Naive thymus-derived CD4-positive, alpha-beta T cell (primary cell): Measurements from ENCODE around the gene TTC23L. TPM values are rescaled to one million over a fixed set of nuclear protein-coding genes. Genes with fewer than 3 reads are reported as not detected.
"Not testable (repeated sequence)": the region's sequence is repeated elsewhere in the genome, so short reads cannot be mapped to it uniquely, and the experiment has no call there.

Experiments used
- ATAC-seq: fragments of 150-1000 bp; cut with Tn5 transposase; 2 replicates; pipeline ENCODE4 v1.10.0; 2021; ENCODE audit warnings: mild to moderate bottlenecking, moderate library complexity
- CTCF ChIA-PET: fragments of 350-600 bp; sonication (Branson Sonifier 250); formaldehyde crosslinking; loops from one replicate; lab custom pipeline; 2021; ENCODE audit warnings: antibody characterized with exemption; lab: Charles Lee
- POLR2A ChIA-PET: fragments of 350-600 bp; sonication (Branson Sonifier 250); formaldehyde crosslinking; loops from one replicate; lab custom pipeline; 2021; ENCODE audit warnings: antibody characterized with exemption, inconsistent platforms; lab: Charles Lee
- DNase-seq, 9 donors: peaks; one replicate each; pipeline versions ENCODE4 v3.0.0 to v3.0.0-alpha.2; 2020 to 2022; ENCODE audit warnings: mixed read lengths in 1 of 9
- H3K27ac ChIP-seq: one replicate; pipeline ENCODE4 v1.7.0; 2013; ENCODE audit warnings: mild to moderate bottlenecking, low read depth, low read length, moderate library complexity
- H3K27me3 ChIP-seq, 2 donors: one replicate each; pipeline ENCODE4 v1.7.0; 2013; ENCODE audit warnings: low read length in 2 of 2, mild to moderate bottlenecking in 2 of 2, moderate library complexity in 2 of 2; ENCODE audit not compliant: control insufficient read depth in 2 of 2, insufficient read depth in 2 of 2
- H3K36me3 ChIP-seq, 3 experiments: 1 replicate in 2 of 3; 2 replicates in 1 of 3; pipeline ENCODE4 v1.7.0; 2013; ENCODE audit warnings: low read length in 3 of 3, mild to moderate bottlenecking in 3 of 3, moderate library complexity in 1 of 3; ENCODE audit not compliant: insufficient read depth in 3 of 3, control insufficient read depth in 2 of 3
- H3K4me1 ChIP-seq, 2 donors: one replicate each; pipeline ENCODE4 v1.7.0; 2013; ENCODE audit warnings: low read length in 2 of 2, mild to moderate bottlenecking in 2 of 2, moderate library complexity in 1 of 2; ENCODE audit not compliant: control insufficient read depth in 2 of 2, insufficient read depth in 2 of 2
- H3K4me3 ChIP-seq: 2 replicates; pipeline ENCODE4 v1.7.0; 2013; ENCODE audit warnings: mild to moderate bottlenecking, low read length
- H3K9me3 ChIP-seq, 3 experiments: 1 replicate in 2 of 3; 2 replicates in 1 of 3; pipeline ENCODE4 v1.7.0; 2013; ENCODE audit warnings: low read length in 3 of 3; ENCODE audit not compliant: control insufficient read depth in 2 of 3
- H3K27ac Mint-ChIP-seq, 9 donors: one replicate each; pipeline ENCODE4 v1.8.0; 2020 to 2022; ENCODE audit warnings: mixed read lengths in 9 of 9, mild to moderate bottlenecking in 8 of 9, moderate library complexity in 5 of 9, inconsistent platforms in 2 of 9
- H3K27me3 Mint-ChIP-seq, 5 donors: one replicate each; pipeline ENCODE4 v1.8.0; 2021 to 2022; ENCODE audit warnings: mixed read lengths in 5 of 5, mild to moderate bottlenecking in 1 of 5
- H3K36me3 Mint-ChIP-seq, 5 donors: one replicate each; pipeline ENCODE4 v1.8.0; 2020 to 2022; ENCODE audit warnings: mixed read lengths in 5 of 5, mild to moderate bottlenecking in 3 of 5, inconsistent platforms in 1 of 5
- H3K4me1 Mint-ChIP-seq, 7 donors: one replicate each; pipeline ENCODE4 v1.8.0; 2020 to 2022; ENCODE audit warnings: mixed read lengths in 7 of 7, mild to moderate bottlenecking in 3 of 7, inconsistent platforms in 1 of 7
- H3K4me3 Mint-ChIP-seq, 10 donors: one replicate each; pipeline ENCODE4 v1.8.0; 2020 to 2022; ENCODE audit warnings: mild to moderate bottlenecking in 10 of 10, mixed read lengths in 10 of 10, moderate library complexity in 6 of 10, inconsistent platforms in 2 of 10
- H3K9me3 Mint-ChIP-seq, 11 donors: one replicate each; pipeline ENCODE4 v1.8.0; 2020 to 2022; ENCODE audit warnings: mixed read lengths in 11 of 11, mild to moderate bottlenecking in 4 of 11, inconsistent platforms in 1 of 11, moderate library complexity in 1 of 11
- intact Hi-C, 2 donors: fragments of 100-400 bp; cut with micrococcal nuclease; formaldehyde crosslinking; loops; one replicate each; pipeline ENCODE4 v1.15.1; 2023
- polyA plus RNA-seq, 2 donors: library from polyadenylated mRNA; unstranded; fragments of 300-500 nt; fragmentation: Illumina TruSeq; gene quantifications; one replicate each; pipeline ENCODE4 v1.2.3, GENCODE V29; 2021
- total RNA-seq, 6 experiments: library from RNA in 5 of 6; stranded (reverse) in 5 of 6; gene quantifications; 1 replicate in 5 of 6; 2 replicates in 1 of 6; pipeline ENCODE4 v1.2.3 and lab custom pipeline; 2021 to 2026

The TTC23L gene
- total and polyA plus RNA-seq, 7 experiments from 2014 or later: 0.57 to 1.9 (median 1.00) TPM; not detected in 4

GRCh38 chr5:34818717-34819116, 20.2 kb upstream of the TTC23L start:
- peaks cover 0 to 3% (median 0%) of the 10 kb centered on the region in 7 donors for H3K4me1 Mint-ChIP-seq
- H3K9me3 ChIP-seq: no peaks in the 10 kb centered on the region
- POLR2A ChIA-PET: no interaction called here
- H3K36me3 ChIP-seq: no peaks in the 10 kb centered on the region
- peak overlapping the region in 1 of 9 donors; percentile 6 for H3K27ac Mint-ChIP-seq
- DNase-seq: no peak
- ATAC-seq: no peak
- peaks cover 0 to 2% (median 0%) of the 10 kb centered on the region in 11 donors for H3K9me3 Mint-ChIP-seq
- peaks cover 0 to 7% (median under 1%) of the 10 kb centered on the region in 5 donors for H3K27me3 Mint-ChIP-seq
- H3K4me3 ChIP-seq: no peak overlapping the region
- H3K27me3 ChIP-seq: no peaks in the 10 kb centered on the region
- H3K36me3 Mint-ChIP-seq: no peaks in the 10 kb centered on the region
- H3K4me3 Mint-ChIP-seq: no peak overlapping the region
- CTCF ChIA-PET: no interaction called here
- intact Hi-C loops: no loop called here
- no peaks in the 10 kb centered on the region for H3K4me1 ChIP-seq
- no peak overlapping the region for H3K27ac ChIP-seq

DNA sequence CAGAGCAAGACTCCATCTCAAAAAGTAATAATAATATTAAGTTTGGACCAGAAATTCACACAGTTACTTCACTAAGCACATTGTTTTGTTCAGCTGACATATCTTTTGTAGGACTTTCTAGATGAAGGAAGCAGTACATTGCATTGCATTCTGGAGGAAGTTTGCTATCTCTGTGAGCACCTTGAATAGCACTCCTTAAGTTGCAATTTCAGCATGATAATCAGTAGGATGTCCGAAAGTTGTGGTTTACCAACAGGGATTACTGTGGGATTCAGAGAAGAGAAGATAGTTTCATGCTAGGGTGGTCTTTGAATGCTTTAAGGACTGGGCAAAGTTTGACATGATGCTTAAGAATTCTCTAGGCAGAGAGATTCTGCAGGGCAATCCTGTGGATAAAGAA, 18.4 kb upstream of the TTC23L start:
- peaks cover 0 to 7% (median 6%) of the 10 kb centered on the region in 5 donors for H3K27me3 Mint-ChIP-seq
- CTCF ChIA-PET: no interaction called here
- Histone ChIP-seq H3K27me3 (no peaks in the 10 kb centered on the region), H3K36me3 (no peaks in the 10 kb centered on the region), H3K4me1 (no peaks in the 10 kb centered on the region), H3K4me3 (no peak overlapping the region), H3K27ac (no peak overlapping the region), H3K9me3 (no peaks in the 10 kb centered on the region)
- H3K36me3 Mint-ChIP-seq: no peaks in the 10 kb centered on the region
- peaks cover 0 to 5% (median 0%) of the 10 kb centered on the region in 7 donors for H3K4me1 Mint-ChIP-seq
- POLR2A ChIA-PET: no interaction called here
- no peak overlapping the region for H3K27ac Mint-ChIP-seq
- intact Hi-C loops: no loop called here
- no peak for ATAC-seq
- no peak for DNase-seq
- H3K9me3 Mint-ChIP-seq: peaks cover 0 to 2% (median 0%) of the 10 kb centered on the region in 11 donors
- H3K4me3 Mint-ChIP-seq: no peak overlapping the region

DNA sequence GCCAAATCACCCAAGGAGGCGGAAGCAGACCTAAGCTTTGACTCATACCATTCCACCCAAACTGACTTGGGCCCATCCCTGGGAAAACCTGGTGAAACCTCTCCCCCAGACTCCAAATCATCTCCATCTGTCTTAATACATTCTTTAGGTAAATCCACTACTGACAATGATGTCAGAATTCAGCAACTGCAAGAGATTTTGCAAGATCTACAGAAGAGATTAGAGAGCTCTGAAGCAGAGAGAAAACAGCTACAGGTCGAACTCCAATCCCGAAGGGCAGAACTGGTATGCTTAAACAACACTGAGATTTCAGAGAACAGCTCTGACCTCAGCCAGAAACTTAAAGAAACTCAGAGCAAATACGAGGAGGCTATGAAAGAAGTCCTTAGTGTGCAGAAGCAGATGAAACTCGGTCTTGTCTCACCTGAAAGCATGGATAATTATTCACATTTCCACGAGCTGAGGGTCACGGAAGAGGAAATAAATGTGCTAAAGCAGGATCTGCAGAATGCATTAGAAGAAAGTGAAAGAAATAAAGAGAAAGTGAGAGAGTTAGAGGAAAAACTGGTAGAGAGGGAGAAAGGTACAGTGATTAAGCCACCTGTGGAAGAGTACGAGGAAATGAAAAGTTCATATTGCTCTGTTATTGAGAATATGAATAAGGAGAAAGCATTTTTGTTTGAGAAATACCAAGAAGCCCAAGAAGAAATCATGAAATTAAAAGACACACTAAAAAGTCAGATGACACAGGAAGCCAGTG, 15.8 kb upstream of the TTC23L start:
- intact Hi-C loops: no loop called here
- Histone ChIP-seq H3K9me3 (no peaks in the 10 kb centered on the region), H3K27me3 (no peaks in the 10 kb centered on the region), H3K36me3 (no peaks in the 10 kb centered on the region), H3K27ac (no peak overlapping the region), H3K4me3 (no peak overlapping the region), H3K4me1 (no peaks in the 10 kb centered on the region)
- peaks cover 0 to 2% (median 0%) of the 10 kb centered on the region in 11 donors for H3K9me3 Mint-ChIP-seq
- ChIA-PET POLR2A (no interaction called here), CTCF (interaction anchor here (1.0 kb wide), 1 partner anchor 368 kb away, joined by 3 read pairs; no protein-coding TSS in a partner anchor)
- peaks cover 0 to 16% (median 10%) of the 10 kb centered on the region in 5 donors for H3K27me3 Mint-ChIP-seq
- ATAC-seq (no peak), DNase-seq (no peak)
- no peaks in the 10 kb centered on the region for H3K36me3 Mint-ChIP-seq
- no peak overlapping the region for H3K27ac Mint-ChIP-seq
- H3K4me3 Mint-ChIP-seq: no peak overlapping the region
- H3K4me1 Mint-ChIP-seq: peaks cover 0 to 5% (median 0%) of the 10 kb centered on the region in 7 donors

DNA sequence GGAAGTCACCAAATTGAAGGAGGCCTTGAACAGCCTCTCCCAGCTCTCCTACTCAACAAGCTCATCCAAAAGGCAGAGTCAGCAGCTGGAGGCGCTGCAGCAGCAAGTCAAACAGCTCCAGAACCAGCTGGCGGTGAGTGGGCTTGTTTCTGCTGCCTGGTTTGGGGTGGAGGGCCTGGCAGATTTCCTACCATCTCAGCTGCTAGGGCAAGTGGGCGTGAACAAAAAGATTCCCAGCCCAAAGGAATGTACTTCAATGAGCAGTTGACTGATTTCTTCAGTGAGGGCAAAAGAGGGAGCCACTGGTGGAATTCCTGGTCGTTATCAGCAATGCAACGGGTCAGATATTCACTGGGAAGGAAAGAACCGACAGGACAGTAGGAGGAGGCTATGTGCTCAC, 12.6 kb upstream of the TTC23L start:
- no peaks in the 10 kb centered on the region for H3K36me3 ChIP-seq
- peaks cover 0 to 3% (median 0%) of the 10 kb centered on the region in 11 donors for H3K9me3 Mint-ChIP-seq
- no peaks in the 10 kb centered on the region for H3K36me3 Mint-ChIP-seq
- no peak overlapping the region for H3K4me3 ChIP-seq
- peaks cover 0 to 5% (median 0%) of the 10 kb centered on the region in 7 donors for H3K4me1 Mint-ChIP-seq
- no peak overlapping the region for H3K27ac ChIP-seq
- intact Hi-C loops: no loop called here
- ChIA-PET CTCF (no interaction called here), POLR2A (no interaction called here)
- ATAC-seq (no peak), DNase-seq (no peak)
- no peak overlapping the region for H3K27ac Mint-ChIP-seq
- H3K27me3 Mint-ChIP-seq: peaks cover 0 to 16% (median 6%) of the 10 kb centered on the region in 5 donors
- no peaks in the 10 kb centered on the region for H3K9me3 ChIP-seq
- H3K4me1 ChIP-seq: no peaks in the 10 kb centered on the region
- no peak overlapping the region for H3K4me3 Mint-ChIP-seq
- no peaks in the 10 kb centered on the region for H3K27me3 ChIP-seq

DNA sequence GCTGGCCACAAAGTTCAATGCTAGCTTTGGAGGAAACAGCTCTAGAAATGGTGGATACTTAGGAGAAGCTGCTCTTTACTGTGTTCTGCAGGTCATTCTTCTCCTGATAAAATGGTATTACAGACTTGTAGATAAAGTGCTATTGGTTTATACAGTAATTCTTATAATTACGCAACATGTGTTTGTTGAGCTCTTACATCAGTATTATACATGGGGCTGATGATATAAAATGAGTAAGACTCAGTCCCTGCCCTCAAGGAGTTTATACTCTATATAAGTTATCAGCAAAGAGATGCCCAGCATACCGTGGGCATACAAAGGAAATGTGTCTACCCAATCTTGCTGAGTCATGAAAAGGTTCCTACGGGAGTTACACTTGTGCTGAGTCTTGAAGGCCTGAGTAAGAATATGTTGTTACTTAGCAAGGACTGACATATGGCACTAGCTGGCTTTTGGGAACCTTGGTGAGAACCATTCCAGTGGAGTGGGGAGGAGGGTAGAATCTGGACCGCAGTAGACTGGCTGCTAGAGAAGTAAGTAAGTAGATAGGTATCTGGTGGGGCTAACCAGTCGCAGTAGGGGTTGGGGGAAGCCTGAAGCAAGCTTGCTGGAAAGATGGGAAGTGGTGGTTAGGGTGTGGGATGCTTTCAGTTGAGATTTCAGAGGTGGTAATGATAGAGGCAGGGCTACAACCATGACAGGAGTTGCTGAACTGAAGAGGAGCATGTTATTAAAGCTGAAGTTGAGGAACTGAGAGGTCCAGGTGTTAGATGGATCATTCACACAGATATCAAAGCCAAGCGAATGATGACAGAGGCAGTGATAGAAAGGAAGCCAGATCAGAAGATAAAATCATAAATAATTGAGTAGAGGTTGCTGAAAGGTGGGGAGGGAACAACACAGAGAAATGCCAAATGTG, 11.1 kb upstream of the TTC23L start:
- Mint-ChIP-seq H3K36me3 (no peaks in the 10 kb centered on the region), H3K27me3 (peaks cover 0 to 16% (median 6%) of the 10 kb centered on the region in 5 donors), H3K27ac (no peak overlapping the region), H3K9me3 (peaks cover 0 to 3% (median 0%) of the 10 kb centered on the region in 11 donors), H3K4me3 (no peak overlapping the region), H3K4me1 (peaks cover 0 to 5% (median 0%) of the 10 kb centered on the region in 7 donors)
- ChIA-PET CTCF (no interaction called here), POLR2A (no interaction called here)
- H3K27me3 ChIP-seq: no peaks in the 10 kb centered on the region
- H3K27ac ChIP-seq: no peak overlapping the region
- intact Hi-C loops: no loop called here
- H3K4me1 ChIP-seq: no peaks in the 10 kb centered on the region
- no peak overlapping the region for H3K4me3 ChIP-seq
- no peak for ATAC-seq
- no peak for DNase-seq
- no peaks in the 10 kb centered on the region for H3K36me3 ChIP-seq
- no peaks in the 10 kb centered on the region for H3K9me3 ChIP-seq

DNA sequence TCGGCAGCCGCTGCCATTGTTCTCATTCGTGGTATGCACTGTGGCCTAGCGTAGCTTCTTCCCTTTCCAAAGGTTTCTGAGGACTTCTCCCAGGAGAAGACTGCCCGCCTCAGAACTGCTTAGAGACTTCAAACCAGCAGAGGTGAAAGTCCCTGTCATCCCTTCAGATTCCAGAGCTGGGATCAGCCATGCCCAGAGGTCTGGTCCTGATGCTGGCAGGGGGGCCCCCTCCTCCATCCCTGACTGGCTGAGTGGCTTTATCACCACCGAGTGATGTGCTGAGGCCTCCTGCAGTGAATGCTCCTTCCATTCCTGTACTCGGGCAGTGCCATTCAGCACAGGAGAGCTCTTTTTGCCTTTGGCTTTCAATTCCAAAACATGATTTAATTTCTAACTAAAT, 8.1 kb upstream of the TTC23L start:
- H3K36me3 ChIP-seq, H3K9me3 Mint-ChIP-seq, H3K36me3 Mint-ChIP-seq, H3K4me1 Mint-ChIP-seq, H3K27me3 ChIP-seq, H3K4me3 Mint-ChIP-seq, H3K4me1 ChIP-seq, H3K4me3 ChIP-seq, H3K27ac Mint-ChIP-seq, DNase-seq, H3K27ac ChIP-seq, H3K9me3 ChIP-seq, CTCF ChIA-PET, intact Hi-C loops, ATAC-seq, POLR2A ChIA-PET: not testable (repeated sequence)
- peaks cover 0 to 10% (median 8%) of the 10 kb centered on the region in 5 donors for H3K27me3 Mint-ChIP-seq
